BJ (cell line): Measurements from ENCODE around the gene FBXO28. TPM values are rescaled to one million over a fixed set of nuclear protein-coding genes. Genes with fewer than 3 reads are reported as not detected.

Source experiments
- CTCF ChIA-PET: fragments of 350-600 bp; formaldehyde crosslinking; extraction: SDS; loops from one replicate; lab custom pipeline; 2021; ENCODE audit warnings: antibody characterized with exemption, inconsistent platforms; lab: Yijun Ruan, JAX
- POLR2A ChIA-PET: fragments of 300-600 bp; sonication (Branson Sonifier 250); formaldehyde crosslinking; extraction: SDS; loops from one replicate; lab custom pipeline; 2021; ENCODE audit warnings: antibody characterized with exemption; lab: Charles Lee
- DNase-seq: peaks from one replicate; pipeline ENCODE4 v3.0.0-alpha.2; 2011; ENCODE audit warnings: low read depth
- H3K27me3 ChIP-seq: 2 replicates; pipeline ENCODE4 v1.6.0; 2011; ENCODE audit warnings: low read length; ENCODE audit not compliant: control insufficient read depth, insufficient read depth
- H3K36me3 ChIP-seq: 2 replicates; pipeline ENCODE4 v1.5.1; 2011; ENCODE audit warnings: low read length; ENCODE audit not compliant: control insufficient read depth, insufficient read depth
- H3K4me3 ChIP-seq: 2 replicates; pipeline ENCODE4 v1.5.1; 2011; ENCODE audit warnings: low read depth, mild to moderate bottlenecking, control low read depth, low read length
- polyA plus RNA-seq: library from polyadenylated mRNA; depleted of rRNA; stranded (reverse); fragments of >200 nt; gene quantifications from 2 replicates; pipeline ENCODE4 v1.2.3, GENCODE V29; 2011
- TF ChIP-seq, protein P1 (sequence below): IDR thresholded peaks from 2 replicates; pipeline ENCODE4 v1.5.1; 2011; ENCODE audit warnings: low read depth, mild to moderate bottlenecking, control low read depth, inconsistent platforms, low read length, moderate library complexity; ENCODE audit not compliant: insufficient read depth

Gene FBXO28
- polyA plus RNA-seq, 1 experiment: 10.8 TPM

DNA sequence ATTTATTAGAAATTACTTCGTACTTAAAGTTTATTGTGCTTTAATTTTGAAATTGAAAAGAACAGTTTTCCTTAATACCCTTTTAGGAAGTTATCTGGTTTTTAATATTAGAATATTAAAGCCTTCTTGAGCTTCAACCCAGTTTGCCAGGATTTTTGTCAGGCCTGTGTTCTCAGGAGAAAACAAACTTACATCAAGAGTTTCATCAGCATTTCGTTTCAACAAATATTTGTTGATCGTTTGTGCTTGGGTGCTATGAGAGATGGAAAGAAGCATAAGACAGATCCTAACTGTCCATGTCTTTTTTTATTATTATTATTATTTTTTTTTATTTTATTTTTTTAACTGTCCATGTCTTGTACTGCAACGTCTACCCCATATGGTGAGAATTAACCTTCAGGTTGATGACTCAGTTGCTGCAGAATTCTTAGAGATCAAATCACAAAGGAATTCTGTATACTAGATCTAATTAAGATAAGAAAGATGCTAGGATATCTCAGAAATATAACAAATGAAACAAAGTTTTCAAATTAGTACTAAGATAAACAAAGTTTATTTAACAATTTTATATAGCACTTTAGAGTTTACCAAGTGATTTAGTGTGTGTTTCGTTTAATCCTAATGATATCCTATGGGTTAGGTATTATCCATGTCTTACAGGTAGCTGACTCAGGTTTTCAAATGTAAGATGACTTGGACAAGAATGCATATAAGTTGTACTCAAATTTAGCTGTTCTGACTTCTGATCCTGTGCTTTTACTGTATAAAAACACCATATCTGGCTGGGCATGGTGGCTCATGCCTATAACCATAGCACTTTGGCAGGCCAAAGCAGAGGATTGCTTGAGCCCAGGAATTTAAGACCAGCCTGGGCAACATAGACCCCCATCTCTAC, 14.3 kb downstream of the FBXO28 start:
- no peak overlapping the region for H3K4me3 ChIP-seq
- peak; percentile 26 for DNase-seq
- ChIA-PET POLR2A (interaction anchor here (0.7 kb wide), 1 partner anchor 505 kb away, joined by 13 read pairs; no protein-coding TSS in a partner anchor), CTCF (interaction anchor here (1.3 kb wide), 1 partner anchor 10 kb away, joined by 3 read pairs; no protein-coding TSS in a partner anchor)
- H3K27me3 ChIP-seq: no peaks in the 10 kb centered on the region
- TF ChIP-seq, protein P1, sequence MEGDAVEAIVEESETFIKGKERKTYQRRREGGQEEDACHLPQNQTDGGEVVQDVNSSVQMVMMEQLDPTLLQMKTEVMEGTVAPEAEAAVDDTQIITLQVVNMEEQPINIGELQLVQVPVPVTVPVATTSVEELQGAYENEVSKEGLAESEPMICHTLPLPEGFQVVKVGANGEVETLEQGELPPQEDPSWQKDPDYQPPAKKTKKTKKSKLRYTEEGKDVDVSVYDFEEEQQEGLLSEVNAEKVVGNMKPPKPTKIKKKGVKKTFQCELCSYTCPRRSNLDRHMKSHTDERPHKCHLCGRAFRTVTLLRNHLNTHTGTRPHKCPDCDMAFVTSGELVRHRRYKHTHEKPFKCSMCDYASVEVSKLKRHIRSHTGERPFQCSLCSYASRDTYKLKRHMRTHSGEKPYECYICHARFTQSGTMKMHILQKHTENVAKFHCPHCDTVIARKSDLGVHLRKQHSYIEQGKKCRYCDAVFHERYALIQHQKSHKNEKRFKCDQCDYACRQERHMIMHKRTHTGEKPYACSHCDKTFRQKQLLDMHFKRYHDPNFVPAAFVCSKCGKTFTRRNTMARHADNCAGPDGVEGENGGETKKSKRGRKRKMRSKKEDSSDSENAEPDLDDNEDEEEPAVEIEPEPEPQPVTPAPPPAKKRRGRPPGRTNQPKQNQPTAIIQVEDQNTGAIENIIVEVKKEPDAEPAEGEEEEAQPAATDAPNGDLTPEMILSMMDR: no peak
- peaks cover 1% of the 10 kb centered on the region; the same call in 1 of the 2 replicates for H3K36me3 ChIP-seq

DNA sequence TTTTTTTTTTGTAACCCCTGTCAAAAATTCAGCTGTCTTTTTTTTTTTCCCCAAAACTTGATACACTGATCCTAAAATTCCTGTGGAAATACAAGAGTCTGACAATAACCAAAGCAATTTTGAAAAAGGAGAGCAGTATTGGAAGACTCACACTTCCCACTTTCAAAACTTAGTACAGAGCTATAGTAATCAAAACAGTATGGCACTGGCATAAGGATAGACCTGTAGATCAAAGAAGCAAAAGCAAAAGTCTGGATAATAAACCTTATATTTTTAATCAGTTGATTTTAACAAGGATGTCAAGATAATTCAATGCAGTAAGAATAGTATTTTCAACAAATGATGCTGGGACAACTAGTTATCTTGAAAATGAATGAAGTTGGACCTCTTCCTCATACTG, 17.3 kb downstream of the FBXO28 start:
- peaks cover 1% of the 10 kb centered on the region; the same call in 1 of the 2 replicates for H3K36me3 ChIP-seq
- ChIA-PET CTCF (no interaction called here), POLR2A (no interaction called here)
- TF ChIP-seq, protein P1: no peak
- no peaks in the 10 kb centered on the region for H3K27me3 ChIP-seq
- DNase-seq: no peak
- no peak overlapping the region for H3K4me3 ChIP-seq

DNA sequence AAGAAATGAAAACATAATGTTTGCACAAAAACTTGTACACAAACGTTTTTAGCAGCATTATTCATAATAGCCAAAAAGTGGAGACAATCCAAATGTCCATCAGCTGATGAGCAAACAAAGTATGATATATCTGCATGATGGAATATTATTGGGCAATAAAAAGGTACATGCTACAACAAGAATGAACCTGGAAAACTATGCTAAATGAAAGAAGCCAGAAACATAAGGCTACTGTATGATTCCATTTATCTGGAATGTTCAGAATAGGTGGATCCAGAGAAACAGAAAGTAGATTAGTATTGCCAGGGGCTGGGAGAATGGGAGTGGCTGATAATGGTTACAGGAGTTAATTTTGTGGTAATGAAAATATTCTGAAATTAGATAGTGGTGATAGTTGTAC, 19.0 kb downstream of the FBXO28 start:
- CTCF ChIA-PET: no interaction called here
- TF ChIP-seq, protein P1: no peak
- Histone ChIP-seq H3K4me3 (no peak overlapping the region), H3K27me3 (no peaks in the 10 kb centered on the region), H3K36me3 (peaks cover 1% of the 10 kb centered on the region)
- POLR2A ChIA-PET: no interaction called here
- DNase-seq: no peak

DNA sequence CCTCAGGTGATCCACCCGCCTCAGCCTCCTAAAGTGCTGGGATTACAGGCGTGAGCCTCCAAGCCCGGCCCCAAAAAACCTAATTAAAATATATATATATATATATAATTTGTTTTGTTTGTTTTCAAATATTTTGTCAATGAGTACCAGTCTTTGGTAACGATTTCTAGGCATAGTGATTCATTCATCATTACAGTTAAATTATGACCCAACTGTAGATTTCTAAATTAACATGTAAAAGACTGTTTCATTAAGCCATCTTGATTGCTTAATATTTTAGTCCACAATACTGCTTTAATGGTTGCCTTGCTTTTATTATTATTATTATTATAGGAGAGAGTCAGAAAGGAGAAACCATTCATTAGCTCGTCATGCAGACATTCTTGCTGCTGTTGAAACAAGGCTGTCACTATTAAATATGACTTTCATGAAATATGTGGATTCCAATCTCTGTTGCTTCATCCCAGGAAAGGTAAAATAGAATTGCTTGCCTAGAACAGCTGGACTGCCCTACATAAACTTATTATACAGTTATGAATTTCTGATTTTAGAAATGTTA, 19.9 kb downstream of the FBXO28 start:
- Histone ChIP-seq H3K4me3 (no peak overlapping the region), H3K27me3 (no peaks in the 10 kb centered on the region), H3K36me3 (peaks cover 1% of the 10 kb centered on the region)
- no peak for DNase-seq
- ChIA-PET POLR2A (no interaction called here), CTCF (no interaction called here)
- TF ChIP-seq, protein P1: no peak

DNA sequence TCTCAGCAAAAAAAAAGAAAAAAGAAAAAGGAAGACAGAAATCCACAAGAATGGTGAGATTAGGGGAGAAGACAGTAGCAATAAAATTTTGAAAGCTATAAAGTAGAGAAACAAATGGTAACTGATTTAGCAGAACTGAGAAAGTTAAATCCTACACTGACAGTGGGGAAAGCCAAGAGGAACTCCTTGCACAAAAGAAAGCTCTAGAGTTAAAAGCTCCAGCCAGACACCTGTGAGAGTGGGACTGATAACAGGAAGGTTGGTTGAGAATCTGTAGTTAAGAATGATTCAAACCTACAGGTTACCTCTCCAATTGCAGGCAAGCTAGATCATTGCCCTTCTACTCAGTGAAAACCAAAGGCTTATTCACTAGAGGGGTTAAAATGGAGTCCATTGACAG, 23.6 kb downstream of the FBXO28 start:
- TF ChIP-seq, protein P1: no peak
- H3K27me3 ChIP-seq: no peaks in the 10 kb centered on the region
- no peak overlapping the region for H3K4me3 ChIP-seq
- ChIA-PET POLR2A (no interaction called here), CTCF (interaction anchor here (0.9 kb wide), 1 partner anchor 9 kb away, joined by 3 read pairs; no protein-coding TSS in a partner anchor)
- no peak for DNase-seq
- H3K36me3 ChIP-seq: peaks cover under 1% of the 10 kb centered on the region
